Liver (tissue), 9 donors: ENCODE results near the gene COLEC11. TPM values are rescaled to one million over a fixed set of nuclear protein-coding genes. Genes with fewer than 3 reads are reported as not detected.

Source experiments
- DNase-seq: peaks from one replicate; pipeline ENCODE4 v3.0.0-alpha.2; 2017; ENCODE audit warnings: low spot score
- H3K27ac ChIP-seq, 2 donors: one replicate each; pipeline ENCODE4 v1.7.0; 2013; ENCODE audit warnings: inconsistent platforms in 2 of 2, low read length in 2 of 2, control low read depth in 1 of 2, low read depth in 1 of 2, mild to moderate bottlenecking in 1 of 2
- H3K27me3 ChIP-seq, 4 donors: one replicate each; pipeline versions ENCODE4 v1.6.1 to v1.7.0; 2013; ENCODE audit warnings: low read length in 3 of 4, inconsistent platforms in 1 of 4, mild to moderate bottlenecking in 1 of 4, moderate library complexity in 1 of 4; ENCODE audit not compliant: control insufficient read depth in 4 of 4, insufficient read depth in 4 of 4
- H3K36me3 ChIP-seq, 4 donors: one replicate each; pipeline versions ENCODE4 v1.6.1 to v1.7.0; 2013; ENCODE audit warnings: low read length in 3 of 4, mild to moderate bottlenecking in 3 of 4, low read depth in 1 of 4, moderate library complexity in 1 of 4; ENCODE audit not compliant: control insufficient read depth in 4 of 4, insufficient read depth in 3 of 4
- H3K4me1 ChIP-seq, 4 donors: one replicate each; pipeline versions ENCODE4 v1.6.1 to v1.7.0; 2013; ENCODE audit warnings: low read length in 3 of 4, mild to moderate bottlenecking in 3 of 4, moderate library complexity in 1 of 4; ENCODE audit not compliant: control insufficient read depth in 4 of 4, insufficient read depth in 4 of 4
- H3K4me3 ChIP-seq, 3 donors: one replicate each; pipeline versions ENCODE4 v1.6.1 to v1.7.0; 2013; ENCODE audit warnings: low read length in 3 of 3, control low read depth in 1 of 3, low read depth in 1 of 3, mild to moderate bottlenecking in 1 of 3
- H3K9ac ChIP-seq, 2 donors: one replicate each; pipeline ENCODE4 v1.7.0; 2013; ENCODE audit warnings: low read length in 2 of 2, mild to moderate bottlenecking in 2 of 2, moderate library complexity in 2 of 2, control low read depth in 1 of 2, low read depth in 1 of 2
- H3K9me3 ChIP-seq, 4 donors: one replicate each; pipeline versions ENCODE4 v1.6.1 to v1.7.0; 2013; ENCODE audit warnings: low read length in 3 of 4; ENCODE audit not compliant: control insufficient read depth in 4 of 4
- ATF3 ChIP-seq: IDR thresholded peaks from 2 replicates; pipeline ENCODE4 v1.6.1; 2016; ENCODE audit warnings: antibody characterized with exemption
- CTCF ChIP-seq: fragments of 150-350 bp; IDR thresholded peaks from 2 replicates; pipeline ENCODE4 v1.5.1; 2017; ENCODE audit warnings: improper control_type of control experiment, low read depth, low read length; ENCODE audit not compliant: missing input control
- EGR1 ChIP-seq, 2 donors: IDR thresholded peaks; 2 replicates each; pipeline ENCODE4 v1.6.1; 2016 to 2018; ENCODE audit warnings: antibody characterized with exemption in 2 of 2, low read depth in 2 of 2
- FOXA1 ChIP-seq: IDR thresholded peaks from 2 replicates; pipeline ENCODE4 v1.6.1; 2016; ENCODE audit warnings: antibody characterized with exemption
- FOXA2 ChIP-seq: IDR thresholded peaks from 2 replicates; pipeline ENCODE4 v1.6.1; 2016; ENCODE audit warnings: antibody characterized with exemption
- GABPA ChIP-seq, 2 donors: IDR thresholded peaks in 1 of 2; conservative IDR thresholded peaks in 1 of 2; 2 replicates each; pipeline ENCODE4 v1.6.1; 2016; ENCODE audit warnings: antibody characterized with exemption in 2 of 2, mild to moderate bottlenecking in 1 of 2, moderate library complexity in 1 of 2
- HNF4A ChIP-seq, 2 donors: conservative IDR thresholded peaks; 2 replicates each; pipeline ENCODE4 v1.6.1; 2016; ENCODE audit warnings: antibody characterized with exemption in 2 of 2, mild to moderate bottlenecking in 2 of 2
- HNF4G ChIP-seq: IDR thresholded peaks from 2 replicates; pipeline ENCODE4 v1.6.1; 2016; ENCODE audit warnings: antibody characterized with exemption
- JUND ChIP-seq, 2 donors: IDR thresholded peaks; 2 replicates each; pipeline ENCODE4 v1.6.1; 2016; ENCODE audit warnings: antibody characterized with exemption in 2 of 2
- MAX ChIP-seq: IDR thresholded peaks from 2 replicates; pipeline ENCODE4 v1.6.1; 2016; ENCODE audit warnings: antibody characterized with exemption
- NR2F2 ChIP-seq: IDR thresholded peaks from 2 replicates; pipeline ENCODE4 v1.6.1; 2016; ENCODE audit warnings: antibody characterized with exemption
- RAD21 ChIP-seq, 2 donors: IDR thresholded peaks; 2 replicates each; pipeline ENCODE4 v1.6.1; 2016; ENCODE audit warnings: antibody characterized with exemption in 2 of 2, mild to moderate bottlenecking in 2 of 2
- REST ChIP-seq: IDR thresholded peaks from 2 replicates; pipeline ENCODE4 v1.6.1; 2016; ENCODE audit warnings: antibody characterized with exemption, mild to moderate bottlenecking
- RXRA ChIP-seq, 2 donors: IDR thresholded peaks; 2 replicates each; pipeline ENCODE4 v1.6.1; 2017 to 2018; ENCODE audit warnings: antibody characterized with exemption in 2 of 2, mild to moderate bottlenecking in 1 of 2
- SP1 ChIP-seq: IDR thresholded peaks from 2 replicates; pipeline ENCODE4 v1.6.1; 2018; ENCODE audit warnings: antibody characterized with exemption, mild to moderate bottlenecking
- TAF1 ChIP-seq: conservative IDR thresholded peaks from 2 replicates; pipeline ENCODE4 v1.6.1; 2016; ENCODE audit warnings: antibody characterized with exemption, mild to moderate bottlenecking
- YY1 ChIP-seq: IDR thresholded peaks from 2 replicates; pipeline ENCODE4 v1.6.1; 2016; ENCODE audit warnings: antibody characterized with exemption, mild to moderate bottlenecking
- ZBTB33 ChIP-seq: IDR thresholded peaks from 2 replicates; pipeline ENCODE4 v1.6.1; 2016; ENCODE audit warnings: antibody characterized with exemption
- WGBS: extraction: QIAGEN DNeasy Blood & Tissue Kit; methylation state at CpG from one replicate; pipeline ENCODE4 v1.1.7; 2013; 5-methylcytosine and 5-hydroxymethylcytosine counted together
- polyA plus RNA-seq, 2 donors: library from polyadenylated mRNA; stranded (reverse) in 1 of 2; unstranded in 1 of 2; fragments of 200-250 nt in 1 of 2; fragments of >200 nt in 1 of 2; fragmentation: Nextera tagmentation in 1 of 2; extraction: Ambion mirVana in 1 of 2; gene quantifications; one replicate each; pipeline versions ENCODE4 v1.2.1 to v1.2.3, GENCODE V29; 2013 to 2015
- total RNA-seq, 2 donors: library from RNA; depleted of rRNA; stranded (reverse); fragments of >200 nt; gene quantifications; one replicate each; pipeline ENCODE4 v1.2.3, GENCODE V29; 2014
- donor health status: healthy.
- donor health status: healthy.
- donor health status: healthy.
- donor health status: healthy.
- donor health status: healthy.

Gene COLEC11
- total and polyA plus RNA-seq, 4 donors: 31.0 to 100 (median 70.9) TPM

GRCh38 chr2:3601561-3602271, 6.8 kb downstream of the COLEC11 start:
- Histone ChIP-seq H3K27ac (peak overlapping the region; percentile 37 to 69), H3K36me3 (no peaks in the 10 kb centered on the region), H3K4me1 (peaks cover 3 to 33% (median 22%) of the 10 kb centered on the region in 4 donors), H3K9ac (no peak overlapping the region), H3K4me3 (no peak overlapping the region), H3K27me3 (no peaks in the 10 kb centered on the region), H3K9me3 (no peaks in the 10 kb centered on the region)
- no peak for DNase-seq
- WGBS: 78% methylated on average over 22 of the region's 22 CpGs
- TF ChIP-seq FOXA1: no peak
- TF ChIP-seq REST: no peak
- TF ChIP-seq RXRA (IDR thresholded peaks at IDR 0.05): no peak
- no peak for TF ChIP-seq ATF3
- no peak for TF ChIP-seq SP1

GRCh38 chr2:3602553-3603339, 7.8 kb downstream of the COLEC11 start:
- DNase-seq: no peak
- no peak overlapping the region for H3K4me3 ChIP-seq

More at GRCh38 chr2:3602553-3603339, 7.8 kb downstream of the COLEC11 start:
- Histone ChIP-seq H3K27ac (peak overlapping the region; percentile 37 to 69), H3K4me1 (peaks cover 3 to 34% (median 22%) of the 10 kb centered on the region in 4 donors), H3K9me3 (no peaks in the 10 kb centered on the region), H3K9ac (no peak overlapping the region), H3K27me3 (no peaks in the 10 kb centered on the region), H3K36me3 (no peaks in the 10 kb centered on the region)
- TF ChIP-seq MAX (peak; percentile 37), JUND (IDR thresholded peaks at IDR 0.05) (no peak), RXRA (IDR thresholded peaks at IDR 0.05) (no peak), CTCF (no peak), ZBTB33 (no peak), TAF1 (no peak), HNF4A (conservative IDR thresholded peaks at IDR 0.05) (peak in 1 of 2 donors; percentile 8), FOXA2 (no peak), SP1 (no peak), FOXA1 (no peak), RAD21 (IDR thresholded peaks at IDR 0.05) (no peak), YY1 (peak; percentile 65), NR2F2 (peak; percentile 46), HNF4G (no peak), ATF3 (no peak), EGR1 (IDR thresholded peaks at IDR 0.05; ENCODE audit: low read depth in 2 of 2) (no peak), GABPA (IDR thresholded peaks at IDR 0.05 in 1 of 2, conservative IDR thresholded peaks at IDR 0.05 in 1 of 2) (no peak), REST (no peak)
- WGBS: 63% methylated on average over 25 of the region's 25 CpGs
